Measurements from ENCODE around the gene RNF103.

The RNF103 gene

GRCh38 chr2:86570059-86570458, 53.6 kb downstream of the RNF103 start:
- DNase-seq = no peak
- Histone ChIP-seq H3K79me2 (ENCODE audit: low read length) (no peaks in the 10 kb centered on the region), H3K9me2 (replicated peaks; ENCODE audit: insufficient read depth, low read length) (no peaks in the 10 kb centered on the region), H3K27ac (ENCODE audit: low read length) (no peak overlapping the region), H3K4me1 (ENCODE audit: low read length) (no peaks in the 10 kb centered on the region), H4K20me1 (ENCODE audit: insufficient read depth, low read length) (no peaks in the 10 kb centered on the region), H3K4me3 (ENCODE audit: low read length) (no peak overlapping the region), H3K27me3 (replicated peaks; ENCODE audit: insufficient read depth, low read length) (no peaks in the 10 kb centered on the region), H3K36me3 (replicated peaks; ENCODE audit: insufficient read depth, low read length) (no peaks in the 10 kb centered on the region), H3K4me2 (ENCODE audit: low read depth, low read length) (no peak overlapping the region), H3F3A (ENCODE audit: insufficient read depth, low read length) (no peaks in the 10 kb centered on the region), H3K9me3 (replicated peaks; ENCODE audit: insufficient read depth, low read length) (no peaks in the 10 kb centered on the region), H3K9ac (ENCODE audit: low read length) (no peak overlapping the region), H2AFZ (ENCODE audit: low read length) (no peak overlapping the region)
- TF ChIP-seq EZH2phosphoT487 (IDR thresholded peaks at IDR 0.05; ENCODE audit: low read length) = no peak
- TF ChIP-seq, protein P1, sequence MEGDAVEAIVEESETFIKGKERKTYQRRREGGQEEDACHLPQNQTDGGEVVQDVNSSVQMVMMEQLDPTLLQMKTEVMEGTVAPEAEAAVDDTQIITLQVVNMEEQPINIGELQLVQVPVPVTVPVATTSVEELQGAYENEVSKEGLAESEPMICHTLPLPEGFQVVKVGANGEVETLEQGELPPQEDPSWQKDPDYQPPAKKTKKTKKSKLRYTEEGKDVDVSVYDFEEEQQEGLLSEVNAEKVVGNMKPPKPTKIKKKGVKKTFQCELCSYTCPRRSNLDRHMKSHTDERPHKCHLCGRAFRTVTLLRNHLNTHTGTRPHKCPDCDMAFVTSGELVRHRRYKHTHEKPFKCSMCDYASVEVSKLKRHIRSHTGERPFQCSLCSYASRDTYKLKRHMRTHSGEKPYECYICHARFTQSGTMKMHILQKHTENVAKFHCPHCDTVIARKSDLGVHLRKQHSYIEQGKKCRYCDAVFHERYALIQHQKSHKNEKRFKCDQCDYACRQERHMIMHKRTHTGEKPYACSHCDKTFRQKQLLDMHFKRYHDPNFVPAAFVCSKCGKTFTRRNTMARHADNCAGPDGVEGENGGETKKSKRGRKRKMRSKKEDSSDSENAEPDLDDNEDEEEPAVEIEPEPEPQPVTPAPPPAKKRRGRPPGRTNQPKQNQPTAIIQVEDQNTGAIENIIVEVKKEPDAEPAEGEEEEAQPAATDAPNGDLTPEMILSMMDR (IDR thresholded peaks at IDR 0.05; ENCODE audit: low read length) = no peak
- no peak for TF ChIP-seq EZH2 (optimal IDR thresholded peaks at IDR 0.05; ENCODE audit: low read depth, low read length)

DNA sequence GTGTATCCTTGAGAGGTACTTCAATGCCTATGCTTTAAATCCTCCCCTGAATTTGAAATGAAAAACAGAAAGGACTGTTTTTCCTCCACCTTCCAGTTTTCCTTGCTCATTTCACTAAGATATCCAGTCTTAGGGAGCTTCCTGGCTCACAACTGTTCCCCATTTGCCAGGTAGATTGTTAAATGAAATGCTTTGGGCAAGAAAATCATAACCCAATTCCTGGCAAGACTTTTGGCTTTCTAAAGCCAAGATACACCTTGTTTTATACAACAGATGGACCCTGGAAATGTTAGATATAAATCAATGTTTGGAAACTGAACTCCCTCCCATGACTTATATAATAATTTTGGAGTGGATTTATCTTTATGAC, 56.9 kb downstream of the RNF103 start:
- no peak for DNase-seq
- Histone ChIP-seq H3K9me2 (replicated peaks; ENCODE audit: insufficient read depth, low read length) (no peaks in the 10 kb centered on the region), H2AFZ (ENCODE audit: low read length) (no peak overlapping the region), H3K9me3 (replicated peaks; ENCODE audit: insufficient read depth, low read length) (no peaks in the 10 kb centered on the region), H3F3A (ENCODE audit: insufficient read depth, low read length) (0 out of 2 replicates have a peak, but pooled peaks cover 5% of the 10 kb centered on the region), H4K20me1 (ENCODE audit: insufficient read depth, low read length) (no peaks in the 10 kb centered on the region), H3K79me2 (ENCODE audit: low read length) (peaks cover 12% of the 10 kb centered on the region), H3K4me1 (ENCODE audit: low read length) (peaks cover 11% of the 10 kb centered on the region), H3K27ac (ENCODE audit: low read length) (no peak overlapping the region), H3K36me3 (replicated peaks; ENCODE audit: insufficient read depth, low read length) (no peaks in the 10 kb centered on the region), H3K9ac (ENCODE audit: low read length) (no peak overlapping the region), H3K4me3 (ENCODE audit: low read length) (no peak overlapping the region), H3K4me2 (ENCODE audit: low read depth, low read length) (no peak overlapping the region), H3K27me3 (replicated peaks; ENCODE audit: insufficient read depth, low read length) (no peaks in the 10 kb centered on the region)
- TF ChIP-seq EZH2phosphoT487 (IDR thresholded peaks at IDR 0.05; ENCODE audit: low read length) (no peak), EZH2 (optimal IDR thresholded peaks at IDR 0.05; ENCODE audit: low read depth, low read length) (no peak)
- TF ChIP-seq, protein P1 (IDR thresholded peaks at IDR 0.05; ENCODE audit: low read length) = no peak

DNA sequence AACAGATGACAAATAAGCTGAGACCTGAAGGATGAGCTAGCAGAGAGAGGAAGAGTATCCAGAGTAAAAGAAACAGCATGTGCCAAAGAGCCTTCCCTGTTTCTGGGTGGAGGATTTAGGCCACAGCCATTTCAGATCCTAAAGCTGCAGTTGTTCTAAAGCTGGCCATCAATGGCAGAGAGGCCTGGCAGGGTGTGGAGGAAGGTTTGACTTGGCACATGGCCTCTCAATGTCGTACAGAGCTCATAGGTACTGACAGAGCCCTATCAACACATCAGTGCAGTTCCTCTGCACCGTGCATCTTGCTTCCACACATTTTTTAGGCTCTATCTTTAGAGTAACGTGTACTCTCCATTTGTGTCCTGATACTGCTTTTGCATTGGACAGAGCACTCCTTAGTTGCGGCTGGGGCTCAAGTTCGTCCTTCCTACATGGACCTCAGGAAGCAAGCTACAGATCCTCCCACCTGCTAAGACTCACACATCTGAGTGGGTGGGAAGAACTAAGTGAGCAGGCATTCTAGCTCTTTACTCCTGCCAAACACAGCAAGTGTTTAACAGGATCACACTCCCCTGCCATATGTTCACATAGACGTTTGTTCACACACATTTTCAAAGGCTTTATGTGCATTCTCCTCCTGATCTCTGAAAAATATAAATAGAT, 57.4 kb downstream of the RNF103 start:
- H4K20me1 ChIP-seq (ENCODE audit: insufficient read depth, low read length) = no peaks in the 10 kb centered on the region
- H3K4me2 ChIP-seq (ENCODE audit: low read depth, low read length) = no peak overlapping the region
- TF ChIP-seq EZH2phosphoT487 (IDR thresholded peaks at IDR 0.05; ENCODE audit: low read length) (no peak), EZH2 (optimal IDR thresholded peaks at IDR 0.05; ENCODE audit: low read depth, low read length) (no peak)
- TF ChIP-seq, protein P1 (IDR thresholded peaks at IDR 0.05; ENCODE audit: low read length) = no peak
- no peaks in the 10 kb centered on the region for H3K9me2 ChIP-seq (replicated peaks; ENCODE audit: insufficient read depth, low read length)
- H3K27ac ChIP-seq (ENCODE audit: low read length) = no peak overlapping the region
- H2AFZ ChIP-seq (ENCODE audit: low read length) = no peak overlapping the region
- no peaks in the 10 kb centered on the region for H3K9me3 ChIP-seq (replicated peaks; ENCODE audit: insufficient read depth, low read length)
- DNase-seq = no peak
- no peak overlapping the region for H3K9ac ChIP-seq (ENCODE audit: low read length)
- peaks cover 17% of the 10 kb centered on the region for H3K79me2 ChIP-seq (ENCODE audit: low read length)
- H3K36me3 ChIP-seq (replicated peaks; ENCODE audit: insufficient read depth, low read length) = no peaks in the 10 kb centered on the region
- peaks cover 12% of the 10 kb centered on the region for H3K4me1 ChIP-seq (ENCODE audit: low read length)
- H3K27me3 ChIP-seq (replicated peaks; ENCODE audit: insufficient read depth, low read length) = no peaks in the 10 kb centered on the region
- H3F3A ChIP-seq (ENCODE audit: insufficient read depth, low read length) = 0 out of 2 replicates have a peak, but pooled peaks cover 5% of the 10 kb centered on the region
- H3K4me3 ChIP-seq (ENCODE audit: low read length) = no peak overlapping the region
